Gastrocnemius medialis (tissue), 4 donors: ENCODE results near the gene ZNF580. TPM values are rescaled to one million over a fixed set of nuclear protein-coding genes. Genes with fewer than 3 reads are reported as not detected.

Experiments used
- ATAC-seq, 2 donors: fragments of 150-250 bp; one replicate each; pipeline ENCODE4 v1.9.1; 2016
- DNase-seq, 2 donors: peaks; one replicate each; pipeline ENCODE4 v3.0.0-alpha.2; 2019
- H3K27ac ChIP-seq, 4 donors: fragments of 200-600 bp; sonication (generic); 1 replicate in 1 of 4; 2 replicates in 3 of 4; pipeline ENCODE4 v1.5.1; 2016 to 2018; ENCODE audit warnings: mild to moderate bottlenecking in 2 of 4, moderate library complexity in 1 of 4
- H3K27me3 ChIP-seq, 3 donors: fragments of 200-600 bp; sonication (generic) in 2 of 3; 1 replicate in 1 of 3; 2 replicates in 2 of 3; pipeline versions ENCODE4 v1.5.1 to v1.6.0; 2016 to 2019; ENCODE audit warnings: mild to moderate bottlenecking in 1 of 3, moderate library complexity in 1 of 3
- H3K36me3 ChIP-seq, 2 donors: fragments of 200-600 bp; sonication (generic) in 1 of 2; one replicate each; pipeline ENCODE4 v1.5.1; 2017 to 2018
- H3K4me1 ChIP-seq, 2 donors: fragments of 200-600 bp; sonication (generic) in 1 of 2; one replicate each; pipeline ENCODE4 v1.5.1; 2016 to 2017; ENCODE audit warnings: mild to moderate bottlenecking in 2 of 2
- H3K4me3 ChIP-seq, 4 donors: fragments of 200-600 bp; sonication (generic) in 3 of 4; 1 replicate in 1 of 4; 2 replicates in 3 of 4; pipeline ENCODE4 v1.5.1; 2016 to 2019; ENCODE audit warnings: mild to moderate bottlenecking in 2 of 4
- H3K9me3 ChIP-seq, 3 donors: fragments of 200-600 bp; sonication (generic) in 2 of 3; 1 replicate in 1 of 3; 2 replicates in 2 of 3; pipeline ENCODE4 v1.5.1; 2016 to 2019
- CTCF ChIP-seq, 5 experiments: fragments of 450-650 bp in 3 of 5; fragments of 200-600 bp in 2 of 5; sonication (generic) in 2 of 5; IDR thresholded peaks in 4 of 5; conservative IDR thresholded peaks in 1 of 5; 1 replicate in 4 of 5; 2 replicates in 1 of 5; pipeline ENCODE4 v1.5.1; 2016 to 2019; ENCODE audit warnings: antibody characterized with exemption in 5 of 5, mild to moderate bottlenecking in 3 of 5, moderate library complexity in 3 of 5
- POLR2A ChIP-seq, 2 donors: fragments of 450-650 bp; IDR thresholded peaks; one replicate each; pipeline ENCODE4 v1.6.1; 2017; ENCODE audit warnings: antibody characterized with exemption in 2 of 2, mild to moderate bottlenecking in 2 of 2, moderate library complexity in 2 of 2
- in situ Hi-C, 4 donors: fragments of 200-750 bp; cut with MboI; loops; one replicate each; pipeline versions ENCODE4 v1.15.0 to v1.8.0; 2017; ENCODE audit warnings: low sequenced_read_pairs in 4 of 4
- intact Hi-C: fragments of 100-400 bp; cut with DNase I; formaldehyde crosslinking; loops from one replicate; pipeline ENCODE4 v1.15.1; 2023; ENCODE audit warnings: low total_unique reads
- total RNA-seq, 4 donors: library from RNA; depleted of rRNA; stranded (reverse); fragments of >200 nt; gene quantifications; one replicate each; pipeline versions ENCODE4 v1.1.0 to v1.2.3, GENCODE V29; 2016

ZNF580 gene
- total RNA-seq, 4 donors from 2014 or later, result 1.5 to 12.3 (median 7.2) TPM

- DNase-seq, result no peak
Measured at GRCh38 chr19:55644842-55645511, 4.2 kb downstream of the ZNF580 start.

GRCh38 chr19:55645512-55645881 lies 4.7 kb downstream of the ZNF580 start:
- intact Hi-C loops, result no loop called here
- ATAC-seq (no peak), DNase-seq (no peak)
- Histone ChIP-seq H3K36me3 (peaks cover 0 to 10% of the 10 kb centered on the region in 2 donors), H3K27me3 (no peaks in the 10 kb centered on the region), H3K9me3 (no peaks in the 10 kb centered on the region), H3K27ac (no peak overlapping the region), H3K4me3 (no peak overlapping the region), H3K4me1 (peaks cover 46 to 49% of the 10 kb centered on the region in 2 donors)
- in situ Hi-C loops, result loop anchor here in 1 of 4 donors (25.0 kb wide), 1 partner anchor 508 kb away; the partner anchor contains the start of gene TNNT1
- TF ChIP-seq CTCF (IDR thresholded peaks at IDR 0.05 in 4 of 5, conservative IDR thresholded peaks at IDR 0.05 in 1 of 5) (no peak), POLR2A (IDR thresholded peaks at IDR 0.05) (no peak)

More at GRCh38 chr19:55644842-55645511, 4.2 kb downstream of the ZNF580 start:
- ATAC-seq, result no peak
- TF ChIP-seq CTCF (IDR thresholded peaks at IDR 0.05 in 4 of 5, conservative IDR thresholded peaks at IDR 0.05 in 1 of 5), result no peak
- no peak for TF ChIP-seq POLR2A (IDR thresholded peaks at IDR 0.05)
- intact Hi-C loops (loop anchor here (5.0 kb wide), 1 partner anchor 528 kb away; the partner anchor contains the start of gene PPP1R12C), in situ Hi-C loops (loop anchor here in 1 of 4 donors (25.0 kb wide), 1 partner anchor 508 kb away; the partner anchor contains the start of gene TNNT1)
- peaks cover 51 to 54% of the 10 kb centered on the region in 2 donors for H3K4me1 ChIP-seq
- H3K9me3 ChIP-seq, result no peaks in the 10 kb centered on the region
- no peak overlapping the region for H3K27ac ChIP-seq
- H3K27me3 ChIP-seq, result no peaks in the 10 kb centered on the region
- peaks cover 0 to 10% of the 10 kb centered on the region in 2 donors for H3K36me3 ChIP-seq
- no peak overlapping the region for H3K4me3 ChIP-seq

- Histone ChIP-seq H3K4me3 (peak overlapping the region; percentile 80 to 88 (median 82)), H3K27ac (peak overlapping the region; percentile 72 to 91 (median 84)), H3K4me1 (peaks cover 43 to 45% of the 10 kb centered on the region in 2 donors), H3K36me3 (peaks cover 0 to 10% of the 10 kb centered on the region in 2 donors), H3K9me3 (no peaks in the 10 kb centered on the region), H3K27me3 (no peaks in the 10 kb centered on the region)
- DNase-seq (no peak), ATAC-seq (no peak)
- intact Hi-C loops, result no loop called here
- in situ Hi-C loops, result loop anchor here in 1 of 4 donors (25.0 kb wide), 1 partner anchor 510 kb away; the partner anchor contains the start of gene TNNT1
- TF ChIP-seq POLR2A (IDR thresholded peaks at IDR 0.05) (no peak), CTCF (IDR thresholded peaks at IDR 0.05 in 4 of 5, conservative IDR thresholded peaks at IDR 0.05 in 1 of 5) (no peak)
Measured at GRCh38 chr19:55646889-55647731, 6.3 kb downstream of the ZNF580 start.

GRCh38 chr19:55647732-55648584 lies 7.2 kb downstream of the ZNF580 start, which contains the start of gene CCDC106:
TSS of gene CCDC106 (plus strand) at chr19:55648212. CDS start at chr19:55649047, 835 bp downstream.
- H3K27ac ChIP-seq, result peak within 1 kb of the TSS; percentile 72 to 91 (median 84)
- peak in 1 of 2 donors; percentile 56 for DNase-seq
- H3K27me3 ChIP-seq, result no peaks in the 10 kb centered on the region
- intact Hi-C loops, result no loop called here
- in situ Hi-C loops, result loop anchor here in 1 of 4 donors (25.0 kb wide), 1 partner anchor 511 kb away; the partner anchor contains the start of gene TNNT1
- no peak for TF ChIP-seq POLR2A (IDR thresholded peaks at IDR 0.05)
- TF ChIP-seq CTCF (IDR thresholded peaks at IDR 0.05 in 4 of 5, conservative IDR thresholded peaks at IDR 0.05 in 1 of 5), result peak in 1 of 5 experiments; percentile 8
- peak; percentile 45 to 64 for ATAC-seq
- H3K4me1 ChIP-seq, result peaks cover 37 to 38% of the 10 kb centered on the region in 2 donors
- H3K4me3 ChIP-seq, result peak within 1 kb of the TSS; percentile 80 to 88 (median 82)
- no peaks in the 10 kb centered on the region for H3K9me3 ChIP-seq
- H3K36me3 ChIP-seq, result peaks cover 0 to 14% of the 10 kb centered on the region in 2 donors
